HG03575 (cell line): Measurements from ENCODE around the gene CERT1.
"Not testable (repeated sequence)": the region's sequence is repeated elsewhere in the genome, so short reads cannot be mapped to it uniquely, and the experiment has no call there.

Source experiments
- ATAC-seq: cut with Tn5 transposase; IDR thresholded peaks from one replicate; pipeline ENCODE4 v1.9.1; 2021; ENCODE audit not compliant: unreplicated experiment, insufficient number of reproducible peaks, low FRiP score; ENCODE audit errors: extremely low read depth

The CERT1 gene

GRCh38 chr5:75335952-75336614 is 175.3 kb downstream of the CERT1 start:
- no peak for ATAC-seq

GRCh38 chr5:75335486-75335885 is 175.9 kb downstream of the CERT1 start:
- no peak for ATAC-seq

DNA sequence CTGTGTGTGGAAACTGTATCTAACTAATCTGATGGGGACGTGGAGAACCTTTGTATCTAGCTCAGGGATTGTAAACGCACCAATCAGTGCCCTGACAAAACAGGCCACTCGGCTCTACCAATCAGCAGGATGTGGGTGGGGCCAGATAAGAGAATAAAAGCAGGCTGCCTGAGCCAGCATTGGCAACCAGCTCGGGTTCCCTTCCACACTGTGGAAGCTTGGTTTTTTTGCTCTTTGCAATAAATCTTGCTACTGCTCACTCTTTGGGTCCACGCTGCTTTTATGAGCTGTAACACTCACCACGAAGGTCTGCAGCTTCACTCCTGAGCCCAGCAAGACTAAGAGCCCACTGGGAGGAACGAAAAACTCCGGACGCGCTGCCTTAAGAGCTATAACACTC is 177.0 kb downstream of the CERT1 start:
- ATAC-seq: not testable (repeated sequence)

DNA sequence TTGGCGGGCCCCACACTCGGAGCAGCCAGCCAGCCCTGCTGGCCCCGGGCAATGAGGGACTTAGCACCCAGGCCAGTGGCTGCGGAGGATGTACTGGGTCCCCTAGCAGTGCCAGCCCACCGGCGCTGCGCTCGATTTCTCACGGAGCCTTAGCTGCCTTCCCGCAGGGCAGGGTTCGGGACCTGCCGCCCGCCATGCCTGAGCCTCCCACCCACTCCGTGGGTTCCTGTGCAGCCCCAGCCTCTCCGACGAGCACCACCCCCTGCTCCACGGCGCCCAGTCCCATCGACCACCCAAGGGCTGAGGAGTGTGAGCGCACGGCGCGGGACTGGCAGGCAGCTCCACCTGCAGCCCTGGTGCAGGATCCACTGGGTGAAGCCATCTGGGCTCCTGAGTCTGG is 177.7 kb downstream of the CERT1 start:
- ATAC-seq: not testable (repeated sequence)

DNA sequence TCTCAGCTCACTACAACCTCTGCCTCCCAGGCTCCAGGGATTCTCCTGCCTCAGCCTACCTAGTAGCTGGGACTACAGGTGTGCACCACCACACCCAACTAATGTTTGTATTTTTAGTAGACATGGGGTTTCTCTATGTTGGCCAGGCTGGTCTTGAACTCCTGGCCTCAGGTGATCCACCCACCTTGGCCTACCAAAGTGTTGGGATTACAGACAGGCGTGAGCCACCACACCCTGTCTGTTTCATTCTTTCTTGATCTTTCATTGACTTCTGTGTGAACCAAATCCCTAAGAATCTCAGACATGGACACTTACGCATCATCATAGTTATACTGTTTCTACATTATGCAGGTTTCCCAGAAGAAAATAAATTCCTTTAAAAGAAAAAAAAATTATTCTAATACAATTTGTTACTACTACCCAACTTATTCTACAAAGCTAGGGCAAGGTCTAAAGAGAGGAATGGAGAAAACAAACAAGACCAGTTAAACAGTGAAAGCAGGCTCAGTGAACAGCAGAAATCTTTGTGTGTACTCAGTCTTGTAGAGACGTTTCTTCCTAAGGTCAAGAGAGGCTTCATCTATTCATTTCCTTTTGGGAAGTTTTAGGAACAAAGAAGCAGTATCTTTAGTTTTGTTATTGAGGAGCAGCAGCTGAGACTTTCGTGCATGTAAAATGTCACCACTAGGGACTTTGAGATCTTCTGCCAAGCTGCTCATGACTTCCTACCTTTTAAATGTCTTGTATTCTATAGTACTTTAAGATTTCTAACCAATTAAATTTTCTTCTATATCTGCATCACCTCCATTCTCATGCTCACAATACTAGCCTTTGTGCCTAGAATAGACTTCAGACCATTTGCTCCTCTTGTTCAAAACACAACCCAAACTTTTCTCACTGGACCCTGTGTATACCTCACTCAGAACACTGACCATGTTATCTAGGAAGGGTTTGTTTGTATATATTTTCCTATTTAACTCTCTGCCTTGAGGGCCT is 180.0 kb downstream of the CERT1 start:
- no peak for ATAC-seq

DNA sequence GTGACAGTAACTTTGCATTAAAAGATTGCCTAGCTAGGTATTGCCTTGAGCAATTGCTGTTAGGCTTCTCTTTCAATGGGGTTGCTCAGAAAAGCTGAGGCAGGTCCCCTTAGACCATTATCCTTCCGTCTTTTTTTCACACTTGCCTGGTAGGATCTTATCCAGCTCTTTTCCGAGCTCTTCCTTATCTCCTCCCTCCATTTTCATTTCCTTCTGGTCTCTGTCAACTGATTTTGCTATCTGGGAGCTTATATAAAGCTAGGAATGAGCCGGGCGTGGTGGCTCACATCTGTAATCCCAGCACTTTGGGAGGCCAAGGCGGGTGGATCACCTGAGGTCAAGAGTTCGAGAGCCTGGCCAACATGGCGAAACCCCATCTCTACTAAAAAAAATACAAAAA is 181.0 kb downstream of the CERT1 start:
- no peak for ATAC-seq
